GM06990 (cell line): ENCODE results near the gene NPAS3.

Experiments used
- DNase-seq: peaks from one replicate; pipeline ENCODE4 v3.0.0-alpha.2; 2011; ENCODE audit not compliant: insufficient read length; ENCODE audit errors: extremely low read depth
- H3K27me3 ChIP-seq: replicated peaks from 2 replicates; pipeline ENCODE4 v1.6.0; 2011; ENCODE audit warnings: low read length; ENCODE audit not compliant: control insufficient read depth, insufficient read depth
- H3K36me3 ChIP-seq: 2 replicates; pipeline ENCODE4 v1.5.1; 2011; ENCODE audit warnings: low read length; ENCODE audit not compliant: control insufficient read depth, insufficient read depth
- H3K4me3 ChIP-seq: replicated peaks from 2 replicates; pipeline ENCODE4 v1.5.1; 2011; ENCODE audit warnings: low read depth, mild to moderate bottlenecking, control low read depth, low read length
- TF ChIP-seq, protein P1 (sequence below): IDR thresholded peaks from 2 replicates; pipeline ENCODE4 v1.5.1; 2011; ENCODE audit warnings: low read length, control low read depth, mild to moderate bottlenecking, inconsistent platforms; ENCODE audit not compliant: insufficient read depth, poor library complexity, severe bottlenecking

Gene NPAS3

DNA sequence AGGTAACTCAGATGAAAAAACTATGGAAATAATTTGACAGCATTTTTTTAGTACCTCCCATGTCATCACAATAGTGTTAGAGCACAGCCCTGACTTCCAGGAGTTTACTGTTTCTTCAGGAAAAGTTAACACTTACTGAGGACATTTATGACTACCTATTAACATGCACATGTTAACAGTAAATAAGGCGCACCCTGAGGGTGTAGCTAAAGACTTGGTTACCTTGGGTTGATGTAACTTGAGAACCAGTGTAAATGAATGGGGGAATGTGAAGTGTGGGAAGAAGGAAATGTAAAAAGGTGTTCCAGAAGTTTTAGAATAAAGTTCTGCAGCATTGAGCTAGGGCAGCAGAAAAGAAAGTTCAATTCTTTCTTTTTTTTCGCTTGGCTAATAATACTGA is 646.0 kb downstream of the NPAS3 start:
- DNase-seq: no peak
- no peak overlapping the region for H3K4me3 ChIP-seq
- no peaks in the 10 kb centered on the region for H3K27me3 ChIP-seq
- TF ChIP-seq, protein P1, sequence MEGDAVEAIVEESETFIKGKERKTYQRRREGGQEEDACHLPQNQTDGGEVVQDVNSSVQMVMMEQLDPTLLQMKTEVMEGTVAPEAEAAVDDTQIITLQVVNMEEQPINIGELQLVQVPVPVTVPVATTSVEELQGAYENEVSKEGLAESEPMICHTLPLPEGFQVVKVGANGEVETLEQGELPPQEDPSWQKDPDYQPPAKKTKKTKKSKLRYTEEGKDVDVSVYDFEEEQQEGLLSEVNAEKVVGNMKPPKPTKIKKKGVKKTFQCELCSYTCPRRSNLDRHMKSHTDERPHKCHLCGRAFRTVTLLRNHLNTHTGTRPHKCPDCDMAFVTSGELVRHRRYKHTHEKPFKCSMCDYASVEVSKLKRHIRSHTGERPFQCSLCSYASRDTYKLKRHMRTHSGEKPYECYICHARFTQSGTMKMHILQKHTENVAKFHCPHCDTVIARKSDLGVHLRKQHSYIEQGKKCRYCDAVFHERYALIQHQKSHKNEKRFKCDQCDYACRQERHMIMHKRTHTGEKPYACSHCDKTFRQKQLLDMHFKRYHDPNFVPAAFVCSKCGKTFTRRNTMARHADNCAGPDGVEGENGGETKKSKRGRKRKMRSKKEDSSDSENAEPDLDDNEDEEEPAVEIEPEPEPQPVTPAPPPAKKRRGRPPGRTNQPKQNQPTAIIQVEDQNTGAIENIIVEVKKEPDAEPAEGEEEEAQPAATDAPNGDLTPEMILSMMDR: no peak
- H3K36me3 ChIP-seq: no peaks in the 10 kb centered on the region

DNA sequence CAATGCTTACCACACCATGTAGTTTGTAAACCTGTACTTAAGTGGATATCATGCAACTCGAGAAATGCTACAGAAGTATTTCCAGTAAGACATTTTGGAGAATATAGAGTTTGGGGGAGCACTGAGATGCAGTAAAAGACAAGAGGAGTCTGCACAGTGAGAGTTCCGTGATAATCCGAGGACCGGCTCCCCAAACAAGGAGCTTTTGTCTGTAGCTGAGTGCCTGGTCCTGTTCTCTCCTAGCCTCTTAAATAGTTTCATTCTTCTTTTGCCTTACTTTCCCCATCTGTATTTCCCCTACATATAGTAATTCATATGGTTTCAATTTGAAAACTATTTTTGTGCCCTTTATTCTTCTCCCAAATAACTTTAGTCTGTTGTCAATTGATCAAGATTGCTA is 648.1 kb downstream of the NPAS3 start:
- TF ChIP-seq, protein P1: no peak
- Histone ChIP-seq H3K27me3 (no peaks in the 10 kb centered on the region), H3K36me3 (no peaks in the 10 kb centered on the region), H3K4me3 (no peak overlapping the region)
- no peak for DNase-seq

DNA sequence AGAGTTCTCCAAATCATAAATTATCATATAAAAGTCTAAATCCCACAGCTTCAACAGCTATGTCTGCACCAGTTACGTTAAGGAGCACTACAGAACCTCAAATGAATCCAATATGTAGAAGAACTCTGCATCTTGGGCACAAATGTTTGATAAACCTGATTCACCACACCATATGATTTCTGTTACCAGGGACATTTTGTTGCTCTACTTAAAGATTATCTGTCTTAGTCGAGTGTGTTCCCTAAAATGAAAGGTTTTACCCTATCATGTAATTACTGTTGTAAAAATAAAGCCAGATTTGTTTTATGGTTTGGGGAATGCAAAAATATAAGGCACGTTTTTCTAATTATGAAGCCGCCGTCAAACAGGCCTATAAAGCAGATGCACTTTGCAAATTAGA is 649.1 kb downstream of the NPAS3 start:
- Histone ChIP-seq H3K36me3 (no peaks in the 10 kb centered on the region), H3K4me3 (no peak overlapping the region), H3K27me3 (no peaks in the 10 kb centered on the region)
- TF ChIP-seq, protein P1: no peak
- no peak for DNase-seq

DNA sequence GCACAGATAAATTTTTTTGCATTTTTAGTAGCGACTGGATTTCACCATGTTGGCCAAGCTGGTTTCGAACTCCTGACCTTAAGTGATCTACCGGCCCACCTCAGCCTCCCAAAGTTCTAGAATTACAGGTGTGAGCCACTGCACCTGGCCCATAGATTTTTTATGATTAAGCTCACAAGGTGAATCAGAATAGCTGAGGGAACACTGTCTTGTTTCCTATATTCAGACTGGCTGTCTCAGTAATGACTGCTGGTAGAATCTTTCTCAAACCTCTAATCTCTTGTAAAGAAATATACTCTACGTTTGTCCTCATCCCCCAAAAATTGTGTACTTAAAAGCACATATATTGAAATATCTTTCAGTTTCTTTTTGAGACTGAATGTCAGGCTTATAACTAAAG is 650.1 kb downstream of the NPAS3 start:
- no peaks in the 10 kb centered on the region for H3K27me3 ChIP-seq
- H3K4me3 ChIP-seq: no peak overlapping the region
- H3K36me3 ChIP-seq: no peaks in the 10 kb centered on the region
- no peak for DNase-seq
- TF ChIP-seq, protein P1: no peak

DNA sequence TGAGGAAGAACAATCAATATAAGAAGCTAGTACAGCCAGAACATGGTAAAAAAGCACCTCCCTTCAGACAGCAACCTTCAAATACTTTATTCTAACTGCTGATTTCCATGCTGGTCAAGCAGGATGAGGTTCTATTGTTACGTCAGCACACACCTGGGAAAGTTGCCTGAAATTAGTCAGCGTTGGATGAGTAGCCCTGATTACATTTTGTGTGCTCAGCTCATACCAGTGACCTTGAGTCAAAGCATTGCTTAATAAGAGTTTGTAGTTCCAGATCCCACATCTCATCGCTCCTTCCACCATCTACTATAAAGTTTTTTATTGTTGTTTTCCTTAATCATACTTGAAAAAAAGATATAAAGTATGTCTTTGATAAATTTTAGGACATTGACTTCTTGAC is 650.7 kb downstream of the NPAS3 start:
- H3K36me3 ChIP-seq: no peaks in the 10 kb centered on the region
- DNase-seq: no peak
- no peaks in the 10 kb centered on the region for H3K27me3 ChIP-seq
- H3K4me3 ChIP-seq: no peak overlapping the region
- TF ChIP-seq, protein P1: no peak

DNA sequence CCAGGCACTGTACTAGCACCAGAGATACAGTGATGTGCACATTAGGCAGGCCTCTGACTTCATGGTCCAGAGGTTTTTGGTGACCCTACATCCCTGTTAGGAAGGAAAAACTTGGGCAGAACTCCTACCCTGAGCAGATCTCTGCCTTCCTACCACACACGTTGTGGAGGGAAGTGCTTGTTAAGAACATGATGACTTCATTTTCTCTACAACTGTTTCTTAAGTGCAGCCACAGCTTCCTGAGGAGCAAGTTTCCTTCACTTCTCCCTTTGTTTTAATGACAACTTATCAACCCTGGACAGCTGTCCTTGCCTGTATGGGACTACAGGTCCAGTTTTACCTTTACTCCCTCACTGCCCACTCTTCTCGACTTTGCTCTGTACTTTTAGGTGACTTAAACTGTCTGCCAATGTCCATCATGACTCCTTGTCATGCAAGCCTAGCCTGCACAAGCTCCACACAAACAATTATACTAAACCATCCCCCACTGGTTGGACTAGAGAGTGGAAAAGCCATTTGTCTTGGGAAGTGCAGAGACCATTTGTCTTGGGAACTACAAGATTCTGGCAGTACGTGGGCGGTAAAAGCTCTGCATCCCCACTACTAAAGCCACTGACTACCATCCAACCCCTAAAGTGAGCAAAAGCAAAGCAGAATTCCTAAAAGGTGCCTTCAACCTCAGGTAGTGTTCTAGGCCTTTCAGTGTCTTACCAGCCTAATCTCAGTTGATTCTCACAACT is 652.4 kb downstream of the NPAS3 start:
- H3K27me3 ChIP-seq: no peaks in the 10 kb centered on the region
- H3K36me3 ChIP-seq: no peaks in the 10 kb centered on the region
- no peak for DNase-seq
- TF ChIP-seq, protein P1: no peak
- no peak overlapping the region for H3K4me3 ChIP-seq
